GM23248 (cell line): ENCODE measurements around the gene PARVA.

Source experiments
- EZH2 ChIP-seq: fragments of 200-600 bp; sonication (generic); IDR thresholded peaks from 2 replicates; pipeline ENCODE4 v1.6.1; 2018; ENCODE audit warnings: antibody characterized with exemption, mild to moderate bottlenecking; ENCODE audit not compliant: insufficient read depth, poor library complexity, severe bottlenecking
- EZH2phosphoT487 ChIP-seq: fragments of 200-600 bp; sonication (generic); IDR thresholded peaks from 2 replicates; pipeline ENCODE4 v1.6.1; 2018; ENCODE audit warnings: antibody characterized with exemption, moderate library complexity, mild to moderate bottlenecking, low read depth; ENCODE audit not compliant: insufficient read depth

DNA sequence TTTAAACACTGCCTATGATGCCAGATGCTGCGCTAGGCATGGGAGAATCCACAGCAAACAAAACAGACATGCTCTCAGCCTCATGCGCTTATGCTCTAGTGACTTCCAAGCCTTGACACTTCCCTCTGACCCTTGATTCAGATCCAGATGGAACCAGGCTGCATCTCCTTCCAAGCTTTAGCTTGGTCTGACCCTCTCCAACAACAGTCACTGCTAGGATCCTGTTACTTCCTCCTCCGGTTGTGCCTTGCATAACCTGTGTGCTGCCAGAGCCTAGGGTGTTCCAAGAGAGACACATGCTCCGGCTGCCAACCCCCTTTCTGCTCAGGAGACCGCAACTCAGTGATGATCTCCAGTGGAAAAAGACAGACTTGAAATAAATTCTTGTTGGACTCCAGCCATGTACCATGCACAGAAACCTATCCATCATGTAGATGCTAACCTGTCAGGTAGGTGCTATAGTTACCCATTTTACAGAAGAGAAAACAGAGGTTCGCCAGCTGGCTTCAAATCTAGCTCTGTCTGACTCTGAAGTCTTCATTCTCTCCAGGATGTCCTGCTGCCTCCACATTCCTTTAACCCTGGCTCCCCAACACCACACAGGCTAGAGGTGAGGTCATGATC, 160.5 kb downstream of the PARVA start:
- TF ChIP-seq EZH2phosphoT487: no peak
- TF ChIP-seq EZH2: no peak
